ENCODE data around the gene TSC22D1. TPM values are rescaled to one million over a fixed set of nuclear protein-coding genes. Genes with fewer than 3 reads are reported as not detected.

TSC22D1 gene
- total RNA-seq, 4 donors from 2014 or later, result 223 to 389 (median 262) TPM

DNA sequence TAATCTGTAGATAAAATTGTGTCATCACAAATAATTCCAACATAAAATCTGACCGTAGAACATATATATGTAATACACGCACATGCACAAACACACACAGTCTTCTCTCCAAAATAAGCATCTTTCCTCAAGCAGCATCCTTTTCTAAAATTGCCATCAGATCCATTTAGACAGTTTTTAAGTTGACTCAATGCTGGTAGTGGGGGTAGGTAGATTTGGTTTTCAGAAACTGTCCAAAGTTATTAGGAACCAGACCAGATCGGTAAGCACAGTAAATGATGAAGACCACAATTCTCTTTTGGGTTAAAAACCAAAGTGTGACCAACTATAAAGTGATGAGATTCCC is 137.9 kb downstream of the TSC22D1 start:
- Histone ChIP-seq H3K9me3 (no peaks in the 10 kb centered on the region), H3K27ac (no peak overlapping the region), H3K4me3 (no peak overlapping the region), H3K4me1 (peaks cover 0 to 70% (median 5%) of the 10 kb centered on the region in 3 donors), H3K27me3 (no peaks in the 10 kb centered on the region), H3K36me3 (peaks cover 0 to 16% of the 10 kb centered on the region in 2 donors)
- 14 to 23% methylated on average over 3 of the region's 3 CpGs for WGBS, 2 donors (ENCODE audit: low coverage in 1 of 2)
- TF ChIP-seq, protein P1, sequence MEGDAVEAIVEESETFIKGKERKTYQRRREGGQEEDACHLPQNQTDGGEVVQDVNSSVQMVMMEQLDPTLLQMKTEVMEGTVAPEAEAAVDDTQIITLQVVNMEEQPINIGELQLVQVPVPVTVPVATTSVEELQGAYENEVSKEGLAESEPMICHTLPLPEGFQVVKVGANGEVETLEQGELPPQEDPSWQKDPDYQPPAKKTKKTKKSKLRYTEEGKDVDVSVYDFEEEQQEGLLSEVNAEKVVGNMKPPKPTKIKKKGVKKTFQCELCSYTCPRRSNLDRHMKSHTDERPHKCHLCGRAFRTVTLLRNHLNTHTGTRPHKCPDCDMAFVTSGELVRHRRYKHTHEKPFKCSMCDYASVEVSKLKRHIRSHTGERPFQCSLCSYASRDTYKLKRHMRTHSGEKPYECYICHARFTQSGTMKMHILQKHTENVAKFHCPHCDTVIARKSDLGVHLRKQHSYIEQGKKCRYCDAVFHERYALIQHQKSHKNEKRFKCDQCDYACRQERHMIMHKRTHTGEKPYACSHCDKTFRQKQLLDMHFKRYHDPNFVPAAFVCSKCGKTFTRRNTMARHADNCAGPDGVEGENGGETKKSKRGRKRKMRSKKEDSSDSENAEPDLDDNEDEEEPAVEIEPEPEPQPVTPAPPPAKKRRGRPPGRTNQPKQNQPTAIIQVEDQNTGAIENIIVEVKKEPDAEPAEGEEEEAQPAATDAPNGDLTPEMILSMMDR (IDR thresholded peaks at IDR 0.05), result no peak
- TF ChIP-seq POLR2AphosphoS5 (IDR thresholded peaks at IDR 0.05) (no peak), POLR2A (IDR thresholded peaks at IDR 0.05) (no peak), EP300 (IDR thresholded peaks at IDR 0.05) (no peak)
- no peak for ATAC-seq

DNA sequence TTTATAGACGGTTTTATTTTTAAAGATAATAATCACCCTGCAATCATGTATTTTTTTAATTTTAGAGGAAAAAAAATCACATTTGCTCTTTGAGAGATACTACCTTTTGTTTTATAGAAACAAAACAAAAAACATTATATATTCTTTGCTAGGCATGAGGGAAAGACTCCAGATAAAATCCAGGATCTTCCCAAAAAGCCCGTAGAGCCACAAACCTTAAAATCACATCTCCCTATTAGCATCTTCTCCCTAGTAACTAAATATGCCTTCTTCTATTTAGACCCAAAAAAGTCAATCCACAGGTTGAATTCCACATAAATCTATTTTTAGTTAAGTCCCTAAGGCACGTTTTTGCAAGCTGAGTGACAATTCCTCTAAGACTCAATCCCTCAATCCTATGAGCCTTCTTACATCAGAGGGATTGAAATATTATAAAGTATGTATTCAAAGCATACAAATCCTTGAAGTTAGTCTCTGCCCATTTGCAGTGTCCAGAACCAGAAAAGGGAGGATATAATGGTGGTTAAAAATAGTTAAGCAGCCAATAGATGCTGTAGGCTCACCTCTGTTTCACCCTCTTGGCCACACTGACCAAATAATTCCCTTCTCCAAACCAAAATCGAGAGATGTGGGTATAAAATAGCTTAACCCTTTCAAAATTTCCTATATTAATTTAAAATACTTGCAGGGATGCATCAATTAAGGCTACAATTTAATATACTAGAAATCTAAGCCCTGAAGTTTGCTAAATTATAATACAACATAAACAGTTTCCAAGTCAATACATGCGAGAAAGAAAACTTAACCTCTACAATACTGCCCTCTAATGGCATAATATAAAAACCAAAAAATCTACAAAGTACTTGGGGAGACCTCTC is 138.5 kb downstream of the TSC22D1 start:
- Histone ChIP-seq H3K9me3 (no peaks in the 10 kb centered on the region), H3K27ac (peak overlapping the region; percentile 85 to 94 (median 90)), H3K36me3 (peaks cover 0 to 19% of the 10 kb centered on the region in 2 donors), H3K4me1 (peaks cover 0 to 76% (median 5%) of the 10 kb centered on the region in 3 donors), H3K27me3 (no peaks in the 10 kb centered on the region), H3K4me3 (peak overlapping the region; percentile 61 to 95)
- whole genome bisulfite sequencing, 2 donors (ENCODE audit: low coverage in 1 of 2), result 0 to 2% methylated on average over 5 of the region's 5 CpGs
- TF ChIP-seq POLR2AphosphoS5 (IDR thresholded peaks at IDR 0.05), result no peak
- TF ChIP-seq EP300 (IDR thresholded peaks at IDR 0.05), result no peak
- TF ChIP-seq POLR2A (IDR thresholded peaks at IDR 0.05), result no peak
- TF ChIP-seq, protein P1 (IDR thresholded peaks at IDR 0.05), result peak; percentile 38 to 64 (median 54)
- ATAC-seq, result no peak

DNA sequence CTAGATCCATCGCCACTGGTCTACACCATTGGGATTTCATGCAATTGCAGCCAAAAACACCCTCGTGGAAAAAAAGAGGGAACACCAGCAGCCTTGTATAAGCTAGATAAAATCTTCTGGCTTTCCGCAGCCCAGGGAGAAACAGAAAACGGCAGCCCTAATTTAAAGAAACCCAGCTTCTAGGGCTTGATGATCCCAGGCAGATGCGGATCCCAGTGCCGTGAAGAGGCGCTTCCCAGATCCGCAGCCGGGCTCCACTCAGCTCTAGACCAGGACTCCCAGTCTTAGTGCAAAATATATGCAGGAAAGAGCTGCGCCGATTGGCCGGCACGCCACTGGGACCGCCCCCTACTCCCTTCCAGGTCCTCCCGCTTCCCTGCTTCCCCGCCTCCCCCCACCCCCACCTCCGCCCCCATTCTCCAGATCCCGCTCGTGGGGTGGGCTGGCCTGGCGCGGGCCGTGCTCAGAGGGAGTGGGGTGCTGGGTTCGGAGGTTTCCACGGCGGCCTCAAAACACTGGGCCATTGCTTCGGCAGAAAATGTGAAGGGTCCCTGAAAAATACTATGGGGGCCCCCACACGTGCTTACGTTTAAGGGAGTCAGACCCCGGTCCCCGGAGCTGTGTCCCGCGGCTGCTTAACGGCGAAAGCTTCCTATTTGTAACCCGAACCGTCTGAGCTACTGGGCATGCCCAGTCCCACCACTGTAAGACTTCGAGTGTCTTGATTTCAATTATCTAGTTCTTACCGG is 139.4 kb downstream of the TSC22D1 start:
- H3K27ac ChIP-seq, result peak overlapping the region; percentile 85 to 94 (median 90)
- H3K4me1 ChIP-seq, result peaks cover 0 to 70% (median 5%) of the 10 kb centered on the region in 3 donors
- 0 to 1% methylated on average over 12 to 18 of the region's 38 CpGs for WGBS, 2 donors (ENCODE audit: low coverage in 1 of 2)
- TF ChIP-seq EP300 (IDR thresholded peaks at IDR 0.05) (no peak), POLR2A (IDR thresholded peaks at IDR 0.05) (peak; percentile 97 to 98), POLR2AphosphoS5 (IDR thresholded peaks at IDR 0.05) (peak; percentile 100)
- TF ChIP-seq, protein P1 (IDR thresholded peaks at IDR 0.05), result peak in 1 of 4 experiments; percentile 7
- no peaks in the 10 kb centered on the region for H3K27me3 ChIP-seq
- H3K36me3 ChIP-seq, result peaks cover 0 to 19% of the 10 kb centered on the region in 2 donors
- ATAC-seq, result peak; percentile 92
- H3K9me3 ChIP-seq, result no peaks in the 10 kb centered on the region
- H3K4me3 ChIP-seq, result peak overlapping the region; percentile 61 to 95

DNA sequence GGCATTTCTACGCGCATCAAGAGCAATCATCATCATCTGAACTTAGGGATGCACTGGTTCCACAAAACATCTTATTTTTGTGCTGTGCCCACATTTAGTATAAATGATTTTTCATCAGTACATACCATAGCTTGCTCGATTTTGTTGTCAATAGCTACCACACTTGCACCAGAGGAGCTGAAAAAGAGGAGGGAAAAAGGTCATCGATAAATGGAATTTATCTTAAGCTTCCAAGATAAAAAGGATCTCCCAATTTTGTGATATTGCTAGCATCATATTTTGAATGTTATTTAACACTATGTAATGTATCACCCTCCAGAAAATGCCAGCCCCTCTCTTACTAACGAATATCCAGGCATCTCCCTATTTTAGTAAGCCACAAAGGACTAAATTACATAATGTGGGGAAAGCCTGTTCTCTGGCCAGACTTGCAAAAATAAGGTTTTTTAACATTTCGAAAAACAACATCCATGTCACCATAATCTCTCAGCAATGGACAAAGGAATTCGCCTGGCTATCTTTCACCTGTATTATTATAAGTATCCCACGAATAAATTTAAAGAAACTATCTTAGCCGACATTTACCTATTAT is 140.1 kb downstream of the TSC22D1 start:
- H3K4me3 ChIP-seq, result peak overlapping the region; percentile 61 to 95
- peaks cover 0 to 64% (median 3%) of the 10 kb centered on the region in 3 donors for H3K4me1 ChIP-seq
- no peaks in the 10 kb centered on the region for H3K9me3 ChIP-seq
- H3K27ac ChIP-seq, result peak overlapping the region; percentile 85 to 94 (median 90)
- TF ChIP-seq POLR2A (IDR thresholded peaks at IDR 0.05) (no peak), POLR2AphosphoS5 (IDR thresholded peaks at IDR 0.05) (no peak), EP300 (IDR thresholded peaks at IDR 0.05) (no peak)
- TF ChIP-seq, protein P1 (IDR thresholded peaks at IDR 0.05), result no peak
- no peak for ATAC-seq
- 0 to 2% methylated on average over 8 to 9 of the region's 9 CpGs for WGBS, 2 donors (ENCODE audit: low coverage in 1 of 2)
- peaks cover 0 to 19% of the 10 kb centered on the region in 2 donors for H3K36me3 ChIP-seq
- no peaks in the 10 kb centered on the region for H3K27me3 ChIP-seq
